GM18858 (cell line): ENCODE results near the gene WDR31.
"Not testable (repeated sequence)": the region's sequence is repeated elsewhere in the genome, so short reads cannot be mapped to it uniquely, and the experiment has no call there.

ENCODE experiments used
- ATAC-seq: cut with Tn5 transposase; IDR thresholded peaks from one replicate; pipeline ENCODE4 v1.9.1; 2021; ENCODE audit not compliant: unreplicated experiment

The WDR31 gene

DNA sequence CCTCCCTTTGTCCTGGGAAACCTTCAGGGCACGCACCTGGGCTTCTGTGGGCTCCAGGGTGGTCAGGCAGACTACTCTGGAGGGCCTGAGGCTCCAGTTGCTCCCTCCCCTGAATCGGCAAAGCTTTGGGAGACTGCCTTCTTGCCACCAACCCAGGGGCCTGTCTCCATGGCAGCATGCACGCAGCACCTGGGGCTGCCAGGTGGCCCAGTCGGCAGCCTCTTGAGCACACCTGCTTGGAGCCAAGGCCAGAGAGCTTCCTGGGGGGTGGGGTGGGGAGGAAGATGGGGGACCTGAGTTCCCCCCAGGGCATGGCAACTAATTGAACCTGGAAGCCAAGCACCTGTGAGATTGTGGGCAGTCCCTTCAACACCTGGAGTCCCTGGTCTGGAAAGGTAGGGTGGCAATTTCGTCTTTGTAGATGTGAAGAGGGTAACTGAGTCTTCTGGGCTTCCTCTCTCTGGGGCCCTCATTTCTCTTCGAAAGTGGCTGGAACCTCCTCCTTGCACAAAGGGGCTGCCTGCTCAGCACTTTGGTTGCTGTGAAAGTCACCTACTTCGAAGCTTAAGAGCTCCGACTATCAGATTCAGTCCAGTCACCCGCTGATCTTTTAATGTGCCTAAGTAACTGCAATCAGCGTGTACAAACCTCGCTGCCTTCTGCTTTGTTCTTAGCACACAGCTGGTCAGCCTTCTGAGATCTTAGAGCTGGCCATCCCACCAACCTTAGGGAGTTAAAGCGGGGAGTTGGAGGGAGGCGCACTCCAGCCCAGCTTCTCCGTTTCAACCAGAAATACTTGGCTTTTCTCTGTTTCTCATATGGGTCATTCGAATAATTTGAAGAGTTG is 40.9 kb downstream of the WDR31 start:
- no peak for ATAC-seq

DNA sequence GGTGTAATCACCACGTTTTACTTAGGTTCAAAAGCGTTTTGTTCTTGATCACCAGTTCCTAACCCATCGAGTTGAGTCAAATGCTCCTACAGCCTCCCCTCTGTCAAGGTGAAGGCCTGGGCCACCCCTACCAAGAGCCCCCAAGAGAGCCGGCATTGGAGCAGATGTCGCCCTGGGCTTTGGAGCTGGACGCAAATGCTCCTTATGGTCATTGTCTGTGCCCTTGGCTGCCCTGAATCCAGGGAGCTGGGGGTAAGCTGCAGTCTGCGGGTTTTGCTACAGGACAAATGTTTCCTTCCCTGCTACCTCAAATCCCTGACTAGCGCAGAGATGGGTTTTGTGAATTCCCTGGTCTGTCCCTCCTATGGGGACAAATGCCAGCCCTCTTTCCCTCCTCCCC is 41.8 kb downstream of the WDR31 start:
- no peak for ATAC-seq

DNA sequence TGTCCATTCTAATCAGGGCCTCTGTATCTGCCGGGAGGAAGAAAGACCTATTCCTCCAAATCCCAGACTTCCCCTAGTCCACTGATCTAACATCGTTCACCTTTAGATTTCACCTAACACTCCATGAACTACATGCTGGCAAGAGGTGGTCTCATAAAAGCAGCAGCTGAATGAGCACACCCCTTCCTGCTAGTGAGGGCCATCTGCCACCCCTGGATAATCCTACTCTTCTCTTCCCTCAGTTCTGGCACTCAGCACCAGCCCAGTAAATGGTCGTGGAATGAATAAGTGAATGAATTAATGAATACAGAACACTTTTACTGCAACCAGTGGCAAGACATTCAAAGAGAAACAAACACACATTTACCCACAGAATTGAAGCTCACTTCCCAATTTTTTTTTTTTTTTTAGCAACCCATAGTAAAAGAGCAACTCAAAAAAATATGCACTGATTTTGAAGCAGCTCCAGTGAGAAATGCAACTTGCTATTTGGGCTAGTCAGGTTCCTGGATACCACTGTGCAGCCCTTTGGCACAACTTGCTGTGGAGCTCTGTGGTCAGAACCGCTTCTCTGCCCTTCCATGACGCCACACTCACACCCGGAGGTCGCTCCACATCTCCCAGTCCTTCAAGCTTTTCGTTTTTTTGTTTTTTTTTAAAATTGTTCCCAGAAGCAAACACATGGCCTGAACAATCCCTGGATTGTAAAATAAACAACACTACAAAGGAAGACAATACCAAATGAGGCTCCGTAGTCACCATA is 43.1 kb downstream of the WDR31 start:
- ATAC-seq, result no peak

DNA sequence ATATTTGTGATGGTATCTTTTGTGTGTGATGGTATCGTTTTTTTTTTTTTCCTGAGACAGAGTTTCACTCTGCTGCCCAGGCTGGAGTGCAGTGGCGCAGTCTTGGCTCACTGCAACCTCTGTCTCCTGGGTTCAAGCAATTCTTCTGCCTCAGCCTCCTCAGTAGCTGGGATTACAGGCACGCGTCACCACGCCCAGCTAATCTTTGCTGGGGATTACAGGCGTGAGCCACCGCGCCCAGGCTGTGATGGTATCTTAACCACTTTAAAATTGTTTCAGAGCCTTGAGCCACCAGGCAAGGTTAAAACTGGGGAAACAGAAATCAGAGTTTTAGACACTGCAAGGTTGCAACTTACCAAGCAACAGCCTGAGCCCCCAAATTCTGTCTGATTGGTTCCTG is 43.8 kb downstream of the WDR31 start:
- ATAC-seq, result not testable (repeated sequence)

DNA sequence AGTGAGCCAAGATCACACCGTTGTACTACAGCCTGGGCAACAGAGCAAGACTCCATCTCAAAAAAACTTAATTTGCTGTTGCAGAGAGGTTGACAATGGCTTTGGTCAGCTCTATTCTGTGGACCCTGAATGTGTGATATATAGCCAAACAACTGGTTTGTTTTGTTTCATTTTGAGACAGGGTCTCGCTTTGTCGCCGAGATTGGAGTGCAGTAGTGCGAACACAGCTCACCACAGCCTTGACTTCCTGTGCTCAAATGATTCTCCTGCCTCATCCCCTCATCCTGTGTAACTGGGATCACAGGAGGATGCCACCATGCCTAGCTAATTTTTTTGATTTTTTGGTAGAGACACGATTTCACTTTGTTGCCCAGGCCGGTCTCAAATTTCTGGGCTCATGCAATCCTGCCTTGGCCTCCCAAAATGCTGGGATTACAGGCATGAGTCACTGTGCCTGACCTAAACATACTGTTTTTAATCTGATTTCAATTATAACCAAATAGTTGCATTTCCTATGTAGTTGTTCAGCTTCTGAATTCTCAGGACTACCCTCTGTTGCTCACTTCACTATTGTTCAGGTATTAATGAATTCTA is 46.7 kb downstream of the WDR31 start:
- no peak for ATAC-seq

DNA sequence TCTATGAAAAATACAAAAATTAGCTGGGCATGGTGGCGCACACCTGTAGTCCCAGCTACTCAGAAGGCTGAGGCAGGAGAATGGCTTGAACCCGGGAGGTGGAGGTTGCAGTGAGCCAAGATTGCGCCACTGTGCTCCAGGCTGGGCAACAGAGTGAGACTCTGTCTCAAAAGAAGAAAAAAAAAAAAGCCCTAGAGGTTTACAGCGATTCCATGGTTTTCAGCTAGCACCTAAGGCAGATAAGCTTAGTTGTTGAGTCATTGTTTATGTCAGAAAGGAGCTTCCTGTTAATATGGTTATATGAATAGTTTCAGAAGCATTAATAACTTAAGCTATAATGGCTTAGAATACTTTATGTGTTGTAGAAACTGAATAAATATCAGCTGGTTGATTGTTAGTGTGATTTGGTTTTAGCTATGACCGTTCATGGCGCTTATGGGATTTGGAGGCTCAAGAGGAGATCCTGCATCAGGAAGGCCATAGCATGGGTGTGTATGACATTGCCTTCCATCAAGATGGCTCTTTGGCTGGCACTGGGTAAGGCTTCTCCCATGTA is 49.9 kb downstream of the WDR31 start:
- ATAC-seq, result no peak

DNA sequence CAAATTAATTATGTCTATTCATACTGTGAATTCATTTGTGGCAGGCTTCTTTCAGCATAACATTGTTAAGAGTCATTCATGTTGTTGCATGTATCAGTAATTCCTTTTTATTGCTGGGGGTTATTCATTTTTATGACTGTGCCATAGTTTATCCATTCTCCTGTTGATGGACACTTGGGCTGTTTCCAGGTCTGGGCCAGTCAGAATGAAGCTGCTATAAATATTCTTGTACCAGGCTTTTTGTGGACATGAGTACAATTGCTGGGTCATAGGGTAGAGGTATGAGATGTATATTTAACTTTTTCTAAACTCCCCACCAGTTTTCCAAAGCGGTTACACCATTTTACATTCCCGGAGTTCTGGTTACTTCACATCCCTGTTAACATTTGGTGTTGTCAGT is 51.0 kb downstream of the WDR31 start:
- no peak for ATAC-seq

DNA sequence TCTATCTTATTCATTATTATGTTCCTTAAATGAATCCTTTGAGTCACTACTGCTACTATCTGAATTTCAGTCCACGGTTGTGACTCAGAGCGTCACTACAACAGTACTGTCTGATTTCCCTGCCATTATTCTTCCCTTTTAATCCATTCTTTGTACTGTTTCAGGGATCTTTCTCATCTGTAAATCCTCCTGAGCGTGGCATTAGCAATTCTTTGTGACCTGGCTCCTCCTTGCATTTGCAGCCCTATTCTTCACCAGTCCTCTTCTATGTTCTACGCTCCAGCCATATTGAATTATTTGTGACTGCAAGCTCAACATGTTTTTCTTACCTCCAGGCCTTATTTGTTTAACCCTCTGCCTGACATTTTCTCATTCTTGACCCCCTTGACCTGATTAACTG is 58.7 kb downstream of the WDR31 start:
- ATAC-seq, result no peak

DNA sequence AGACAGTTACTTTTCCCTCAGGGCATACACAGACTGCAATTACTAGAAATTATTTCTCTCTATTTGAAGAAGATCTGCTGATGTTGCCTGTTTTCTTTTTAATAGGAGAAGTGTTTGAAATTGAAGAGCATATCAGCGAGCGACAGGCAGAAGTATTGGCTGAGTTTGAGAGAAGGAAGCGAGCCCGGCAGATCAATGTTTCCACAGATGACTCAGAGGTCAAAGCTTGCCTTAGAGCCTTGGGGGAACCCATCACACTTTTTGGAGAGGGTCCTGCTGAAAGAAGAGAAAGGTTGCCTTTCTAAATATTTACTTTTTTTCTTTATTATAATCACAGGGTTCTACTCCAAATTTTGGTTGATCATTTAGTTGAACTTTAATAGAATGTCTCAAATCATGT is 61.2 kb downstream of the WDR31 start:
- no peak for ATAC-seq

DNA sequence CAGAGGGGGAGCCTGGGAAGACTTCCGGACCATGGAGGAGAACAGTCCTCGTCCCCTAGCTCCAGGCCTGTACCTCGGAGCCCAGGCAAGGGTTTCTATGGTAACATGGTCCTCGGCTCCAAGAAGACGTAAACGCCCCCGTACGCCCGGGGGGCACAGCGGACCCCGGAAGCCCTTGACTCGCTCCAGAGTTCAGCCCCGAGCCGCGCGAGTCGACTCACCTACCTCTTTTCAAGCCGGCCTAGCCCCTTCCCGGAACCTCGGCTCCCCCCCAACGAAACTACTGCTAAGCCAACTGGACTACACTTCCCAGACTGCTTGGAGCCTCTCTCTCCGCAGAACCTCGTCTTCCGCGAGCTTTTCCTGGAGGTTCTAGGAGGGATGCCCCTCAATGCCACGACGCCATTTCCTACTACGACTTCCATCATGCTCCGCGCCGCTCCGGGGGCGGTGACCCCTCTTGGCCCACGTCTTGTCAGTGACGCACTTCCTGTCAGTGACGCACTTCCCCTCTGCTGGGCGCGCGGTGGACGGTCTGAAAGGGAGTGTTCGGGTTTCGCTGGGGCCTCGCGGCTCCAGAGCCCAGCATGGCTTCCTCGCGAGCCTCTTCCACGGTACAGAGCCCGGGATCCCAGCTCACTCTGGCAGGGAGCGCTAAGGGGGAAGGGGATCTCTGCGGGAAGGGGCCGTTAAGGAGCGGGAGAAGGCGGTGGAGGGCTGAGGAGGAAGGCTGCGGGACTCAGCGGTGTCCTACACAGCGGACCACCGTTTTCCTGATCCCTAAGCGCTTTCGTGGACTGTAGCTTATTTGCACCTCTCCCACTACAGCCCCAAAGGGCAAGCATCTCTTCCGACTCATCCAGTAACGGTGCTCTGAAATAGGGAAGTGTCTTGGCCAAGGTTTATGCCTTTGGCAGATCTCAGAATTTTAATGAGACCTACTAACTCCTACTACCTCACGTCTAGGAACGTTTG is 64.6 kb downstream of the WDR31 start, which contains the start of the genes CDC26 and PRPF4:
CDC26 (minus strand) TSS at position 416 of the 975 bp plus-strand sequence. CDS start 3,065 bp downstream, outside the sequence.
PRPF4 (plus strand) TSS at position 502 of the 975 bp plus-strand sequence; CDS start at position 588, 86 bp downstream.
- peak; percentile 91 for ATAC-seq

DNA sequence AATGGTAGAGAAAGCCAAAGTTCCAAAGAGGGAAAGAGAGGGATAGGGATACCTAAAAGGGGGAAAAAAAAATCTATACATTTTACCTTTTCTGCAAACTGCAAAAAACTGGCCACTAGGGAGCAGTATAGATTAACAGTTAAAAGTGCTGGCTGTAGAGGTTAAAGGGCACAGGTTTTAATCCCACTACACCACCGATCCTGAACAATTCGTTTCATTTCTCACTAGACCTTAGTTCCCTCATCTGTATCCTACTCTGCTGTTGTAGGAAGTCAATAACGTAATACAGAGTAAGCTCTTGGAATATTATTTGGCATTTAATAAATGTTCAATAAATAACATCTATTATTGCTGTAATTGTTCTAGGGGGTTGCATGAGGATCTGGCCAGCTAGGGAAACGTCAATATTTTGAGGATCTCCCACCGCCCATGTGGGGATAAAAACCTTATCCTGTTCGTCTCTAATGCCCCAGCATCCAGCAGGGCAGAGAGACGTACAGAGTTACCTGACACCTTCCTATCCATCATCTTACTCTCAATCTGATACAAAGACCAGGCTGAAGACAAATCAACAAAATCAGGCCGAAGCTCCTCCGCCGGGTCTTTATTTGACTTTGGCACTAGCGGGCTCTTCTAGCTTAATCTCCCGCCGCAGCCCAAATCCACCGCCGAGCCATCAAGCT is 65.5 kb downstream of the WDR31 start:
- no peak for ATAC-seq

DNA sequence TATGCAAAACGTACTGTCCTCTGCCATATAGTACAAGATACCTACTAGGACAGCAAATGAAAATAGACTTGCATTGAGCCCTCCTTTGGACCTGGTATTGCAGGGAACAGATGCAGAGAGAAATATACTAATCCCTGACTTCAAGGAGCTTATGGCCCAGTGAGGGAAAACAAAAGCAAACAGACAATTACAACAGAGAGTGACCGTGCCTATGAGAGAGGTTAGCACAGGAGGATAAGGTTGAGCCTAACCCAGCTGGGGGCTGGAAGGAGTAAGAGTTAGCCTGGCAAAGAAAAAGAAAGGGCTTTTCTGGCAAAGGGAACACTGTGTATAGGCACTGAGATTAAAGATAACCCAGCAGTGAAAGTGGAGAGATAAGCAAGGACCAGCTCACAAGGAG is 70.2 kb downstream of the WDR31 start:
- no peak for ATAC-seq

DNA sequence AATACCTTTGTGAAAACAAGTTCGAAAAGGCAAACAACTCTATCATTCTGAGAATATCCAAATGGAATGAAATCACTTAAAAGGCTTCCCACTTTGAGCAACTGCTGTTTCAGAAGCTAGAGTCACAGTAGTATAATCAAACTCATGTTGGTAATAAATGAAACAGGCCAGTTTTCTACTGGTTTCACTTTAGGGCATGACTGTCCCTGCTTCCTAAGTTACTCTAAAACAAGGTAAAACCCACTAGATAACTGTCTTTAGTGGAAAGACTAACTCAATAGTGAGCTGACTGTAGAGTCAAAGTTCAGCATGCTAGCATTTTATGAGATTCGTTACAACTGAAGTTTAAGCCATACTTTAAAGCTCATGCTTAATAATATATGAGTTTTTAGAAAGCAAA is 70.7 kb downstream of the WDR31 start:
- no peak for ATAC-seq

DNA sequence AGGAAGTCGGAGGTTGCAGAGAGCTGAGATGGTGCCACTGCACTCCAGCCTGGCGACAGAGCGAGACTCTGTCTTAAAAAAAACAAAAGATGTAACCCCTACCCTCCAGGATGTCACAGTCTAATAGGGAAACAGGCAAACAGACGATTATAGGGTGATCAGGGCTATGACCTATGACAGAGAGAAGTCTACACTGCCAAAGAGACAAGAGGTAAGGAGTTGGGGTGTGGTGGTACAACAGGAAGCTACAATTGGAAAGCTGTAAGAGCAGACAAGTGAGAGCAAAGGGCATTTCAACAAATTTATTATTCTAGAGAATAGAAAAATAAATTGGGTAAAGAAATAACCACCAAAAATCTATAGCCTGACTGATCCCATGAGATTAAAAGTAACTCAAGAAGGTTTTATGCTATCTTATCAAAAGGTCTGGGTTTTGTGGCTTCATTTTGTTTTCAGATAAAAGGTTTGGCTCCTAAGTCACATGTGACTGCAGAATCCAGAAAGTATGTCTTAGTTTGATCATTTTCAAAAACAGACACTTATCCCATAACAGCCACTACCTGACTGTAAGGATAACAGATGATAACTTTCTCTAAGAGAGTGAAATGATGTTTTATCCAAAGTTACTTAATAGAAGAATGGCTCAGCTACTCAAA is 72.0 kb downstream of the WDR31 start:
- no peak for ATAC-seq

DNA sequence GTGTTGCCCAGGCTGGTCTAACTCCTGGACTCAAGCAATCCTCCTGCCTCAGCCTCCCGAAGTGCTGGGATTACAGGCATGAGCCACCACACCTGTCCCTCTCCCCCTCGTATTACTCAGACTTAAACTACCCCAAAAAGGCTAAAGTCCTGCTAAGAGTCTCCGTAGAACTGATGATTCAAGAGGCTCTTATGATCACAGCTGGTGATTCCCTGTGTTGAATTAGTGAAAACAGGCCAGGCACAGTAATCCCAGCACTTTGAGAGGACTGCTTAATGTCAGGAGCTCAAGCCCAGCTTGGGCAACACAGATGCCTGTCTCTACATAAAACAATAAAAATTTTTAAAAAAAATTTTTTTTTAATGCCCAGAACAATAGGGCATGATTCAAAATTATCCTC is 73.9 kb downstream of the WDR31 start:
- no peak for ATAC-seq
